Stimulated activated CD8-positive, alpha-beta memory T cell treated with anti-CD3 and anti-CD28 coated beads, Interleukin-15, amount 100 ng/mL, for 48 hours (primary cell): ENCODE measurements around the gene ZCCHC7.
"Not testable (repeated sequence)": the region's sequence is repeated elsewhere in the genome, so short reads cannot be mapped to it uniquely, and the experiment has no call there.

Source experiments
- DNase-seq, 2 donors: peaks; one replicate each; pipeline ENCODE4 v3.0.0-alpha.2; 2020; ENCODE audit warnings: low read depth in 2 of 2

The ZCCHC7 gene

DNA sequence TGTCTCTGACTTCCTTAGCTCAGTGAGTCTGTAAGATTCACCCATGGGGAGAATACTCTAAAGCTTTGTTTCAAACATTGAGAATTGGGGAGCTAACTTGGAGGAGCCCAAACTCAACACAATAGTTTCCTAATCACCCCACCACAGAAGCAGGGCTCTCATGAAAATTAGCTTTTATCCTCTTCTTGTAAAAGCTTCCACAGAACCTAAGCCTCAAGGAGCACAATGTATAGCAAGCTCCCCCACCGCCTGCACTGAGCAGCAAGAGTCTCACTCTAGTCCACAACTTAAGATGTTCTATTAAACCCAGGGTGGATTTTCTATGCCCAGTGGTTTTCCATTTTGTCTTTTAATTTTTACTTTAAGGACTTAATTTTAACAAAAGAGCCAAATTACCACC is 253.2 kb downstream of the ZCCHC7 start:
- DNase-seq = no peak

GRCh38 chr9:37374892-37375291 is 254.5 kb downstream of the ZCCHC7 start:
- no peak for DNase-seq

DNA sequence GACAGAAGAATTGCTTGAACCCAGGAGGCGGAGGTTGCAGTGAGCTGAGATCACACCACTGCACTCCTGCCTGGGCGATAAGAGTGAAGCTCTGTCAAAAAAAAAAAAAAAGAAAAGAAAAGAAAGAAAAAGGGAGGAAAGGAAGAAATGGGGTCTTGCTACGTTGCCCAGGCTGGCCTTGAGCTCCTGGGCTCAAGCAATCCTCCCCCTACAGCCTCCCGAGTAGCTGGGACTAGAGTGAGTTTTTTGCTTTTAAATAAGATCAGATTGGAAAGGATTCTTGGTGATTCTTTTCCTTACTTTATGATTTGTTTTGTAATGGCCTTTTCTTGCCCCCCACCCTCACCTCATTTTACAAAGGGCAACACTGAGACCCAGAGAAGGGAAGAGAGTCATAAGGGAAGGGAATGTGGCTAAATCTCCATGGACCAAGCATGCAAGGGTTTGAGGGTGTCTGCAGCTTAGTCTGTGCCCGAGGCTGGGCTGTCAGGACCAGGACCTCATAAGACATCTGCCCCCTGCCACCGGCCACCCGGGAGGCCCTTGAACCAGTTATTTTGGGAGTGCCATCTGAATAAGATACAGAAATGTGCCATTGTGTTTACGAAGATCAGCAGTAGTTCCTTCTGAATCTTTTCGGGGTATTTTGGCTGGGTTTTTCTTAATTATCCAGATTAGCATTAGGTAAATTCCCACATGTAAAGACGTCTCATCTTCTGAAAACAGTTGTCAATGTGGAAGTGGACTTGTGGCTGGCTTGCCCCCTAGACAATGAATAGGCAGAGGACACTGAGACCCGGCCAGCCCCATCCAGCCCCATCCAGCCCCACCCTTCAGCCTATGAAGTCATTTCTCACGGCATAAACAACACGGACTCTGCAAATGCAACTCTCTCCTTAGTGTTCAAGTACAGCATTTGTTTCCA is 257.6 kb downstream of the ZCCHC7 start:
- no peak for DNase-seq

DNA sequence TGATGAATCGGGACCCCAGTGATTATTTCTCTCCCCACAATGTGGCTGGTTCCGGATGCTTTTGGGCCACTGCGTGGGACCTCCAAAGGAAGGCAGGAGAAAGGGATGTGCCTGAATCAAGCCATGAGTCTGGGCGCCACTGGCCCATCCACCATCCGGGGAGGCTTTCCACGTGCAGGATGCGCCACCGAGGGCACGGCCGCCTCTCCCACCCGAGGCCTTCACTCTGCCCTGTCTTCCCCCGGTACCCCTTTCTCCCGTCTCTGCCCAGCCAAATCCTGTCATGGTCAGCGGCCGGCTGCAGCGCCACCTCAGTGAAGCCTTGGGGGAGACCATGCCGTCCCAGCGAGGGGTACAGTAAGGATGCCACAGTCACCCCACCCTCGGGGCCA is 258.2 kb downstream of the ZCCHC7 start:
- DNase-seq = no peak

GRCh38 chr9:37379835-37380234 is 259.5 kb downstream of the ZCCHC7 start:
- no peak for DNase-seq

DNA sequence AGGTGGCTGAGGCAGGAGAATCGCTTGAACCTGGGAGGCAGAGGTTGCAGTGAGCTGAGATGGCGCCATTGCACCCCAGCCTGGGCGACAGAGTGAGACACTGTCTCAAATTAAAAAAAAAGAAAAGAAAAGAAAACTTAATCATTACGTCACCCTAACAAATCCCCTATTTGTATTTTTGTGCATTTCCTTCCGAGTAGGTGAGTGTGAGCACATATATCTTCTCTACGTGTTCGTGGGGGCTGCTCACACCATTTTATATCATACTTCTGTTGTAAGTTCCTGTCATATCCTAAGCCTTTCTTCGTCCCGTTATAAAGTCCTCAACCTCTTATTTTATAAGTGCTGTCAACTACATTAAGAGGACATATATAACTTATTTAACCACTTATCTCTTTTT is 260.2 kb downstream of the ZCCHC7 start:
- no peak for DNase-seq

DNA sequence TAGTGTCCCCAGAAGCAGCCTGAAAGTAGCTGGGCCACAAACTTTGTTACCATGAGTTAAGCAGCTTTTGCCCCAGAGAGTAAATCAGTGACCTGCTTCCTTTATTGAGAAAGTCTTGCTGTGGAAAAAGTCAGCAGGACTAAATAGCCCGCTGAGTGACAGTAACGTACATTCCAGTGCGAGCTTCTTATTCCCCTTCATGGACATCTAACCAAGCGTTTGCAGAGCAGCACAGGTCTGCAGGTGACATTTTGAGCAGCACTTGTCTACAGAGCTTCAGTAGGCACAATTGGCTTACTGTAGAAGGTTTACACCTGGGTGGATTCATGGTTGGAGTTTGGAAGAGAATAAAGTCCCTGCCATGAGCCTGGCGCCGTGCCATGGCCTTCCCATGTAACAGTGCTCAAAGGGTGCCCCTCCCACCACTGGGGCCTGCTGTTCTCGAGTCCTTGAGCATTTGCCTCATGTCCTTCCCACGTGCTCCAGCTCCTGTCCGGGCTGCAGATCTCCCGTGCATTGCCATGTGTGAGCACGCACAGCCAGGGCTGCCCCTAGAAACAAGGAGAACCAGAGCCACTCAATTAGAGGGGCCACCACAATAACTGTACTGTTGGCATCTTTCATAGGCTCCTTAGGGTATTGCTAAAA is 260.8 kb downstream of the ZCCHC7 start:
- DNase-seq = no peak

DNA sequence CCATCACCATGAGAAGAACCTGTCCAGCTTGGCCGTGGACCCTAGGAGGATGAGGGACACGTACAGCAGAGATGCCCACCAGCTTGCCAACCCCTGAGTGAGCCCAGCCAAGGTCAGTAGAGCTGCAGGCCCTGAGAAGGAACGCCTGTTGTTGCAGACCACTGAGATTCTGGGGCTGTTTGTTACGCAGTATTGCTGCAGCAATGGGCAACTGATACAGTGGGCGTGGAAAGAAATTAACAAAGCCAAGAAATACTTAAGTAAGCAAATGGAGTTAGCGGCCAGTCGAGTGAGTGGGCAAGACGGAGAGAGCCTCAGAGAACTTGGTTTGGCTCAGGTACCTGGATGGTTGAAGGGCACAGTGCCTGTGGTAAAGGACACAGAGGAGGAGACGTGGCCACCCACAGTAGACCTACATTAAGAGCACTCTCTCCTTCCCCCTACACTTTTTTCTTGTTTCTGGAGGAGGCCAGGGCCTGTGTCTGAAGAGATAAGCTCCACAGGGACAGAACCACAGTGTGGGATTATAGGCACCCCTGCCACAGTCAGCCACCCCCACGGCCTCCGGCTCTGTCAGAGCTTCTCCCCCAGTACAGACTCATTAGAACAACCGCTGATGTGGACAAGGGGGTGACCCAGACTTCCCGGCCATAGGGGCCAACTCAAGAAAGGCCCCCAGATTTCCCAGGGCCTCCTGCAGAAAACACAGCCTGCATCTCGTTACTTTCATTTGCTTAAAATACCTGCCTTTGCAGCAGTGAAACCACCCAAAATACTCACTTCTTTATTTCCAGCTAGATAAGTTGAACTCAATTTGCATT is 262.0 kb downstream of the ZCCHC7 start:
- no peak for DNase-seq

- DNase-seq = no peak
These were observed 262.6 kb downstream of the ZCCHC7 start for GRCh38 chr9:37382982-37383357.

- DNase-seq = no peak
These were observed 263.0 kb downstream of the ZCCHC7 start for GRCh38 chr9:37383393-37383792.

- DNase-seq = no peak
These were observed 263.7 kb downstream of the ZCCHC7 start for GRCh38 chr9:37383876-37384746.

- no peak for DNase-seq
These were observed 264.9 kb downstream of the ZCCHC7 start for GRCh38 chr9:37385286-37385685.

DNA sequence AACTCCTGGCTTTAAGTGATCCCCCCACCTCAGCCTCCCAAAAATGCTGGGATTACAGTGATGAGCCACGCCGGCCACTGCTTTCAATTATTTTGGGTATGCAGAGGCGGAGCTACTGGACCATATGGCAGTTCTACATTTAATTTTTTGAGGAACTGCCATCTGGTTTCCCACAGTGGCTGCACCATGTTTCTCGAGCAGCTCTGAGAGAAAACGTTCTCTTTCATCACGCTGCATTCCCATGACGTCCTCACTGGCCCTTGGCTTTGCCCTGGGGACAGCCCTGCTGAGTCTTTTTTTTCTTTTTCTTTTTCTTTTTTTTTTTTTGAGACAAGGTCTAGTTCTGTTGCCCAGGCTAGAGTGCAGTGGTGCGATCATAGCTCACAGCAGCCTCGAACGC is 266.6 kb downstream of the ZCCHC7 start:
- DNase-seq = no peak

- no peak for DNase-seq
These were observed 270.4 kb downstream of the ZCCHC7 start for GRCh38 chr9:37390759-37391158.

DNA sequence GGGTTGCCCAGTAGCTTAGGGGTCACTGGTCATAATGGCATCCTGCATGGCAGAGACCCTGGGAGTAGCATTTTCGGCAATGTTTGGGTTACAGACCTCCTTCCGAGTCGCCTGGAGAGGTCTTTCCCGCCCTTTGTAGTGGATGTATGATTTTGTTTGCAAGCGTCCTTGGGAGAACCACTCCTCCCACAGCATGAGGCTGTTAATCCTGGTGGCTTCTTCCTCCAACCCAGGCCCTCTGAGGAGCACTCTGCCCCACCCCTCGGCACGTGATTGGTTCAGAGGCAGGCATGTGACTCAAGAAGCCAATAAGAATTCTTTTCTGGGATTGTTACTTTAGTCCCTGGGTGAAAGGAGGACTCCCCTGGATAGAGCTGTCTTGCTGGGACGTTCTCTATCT is 271.9 kb downstream of the ZCCHC7 start:
- DNase-seq = no peak

GRCh38 chr9:37395229-37395628 is 274.9 kb downstream of the ZCCHC7 start:
- no peak for DNase-seq

DNA sequence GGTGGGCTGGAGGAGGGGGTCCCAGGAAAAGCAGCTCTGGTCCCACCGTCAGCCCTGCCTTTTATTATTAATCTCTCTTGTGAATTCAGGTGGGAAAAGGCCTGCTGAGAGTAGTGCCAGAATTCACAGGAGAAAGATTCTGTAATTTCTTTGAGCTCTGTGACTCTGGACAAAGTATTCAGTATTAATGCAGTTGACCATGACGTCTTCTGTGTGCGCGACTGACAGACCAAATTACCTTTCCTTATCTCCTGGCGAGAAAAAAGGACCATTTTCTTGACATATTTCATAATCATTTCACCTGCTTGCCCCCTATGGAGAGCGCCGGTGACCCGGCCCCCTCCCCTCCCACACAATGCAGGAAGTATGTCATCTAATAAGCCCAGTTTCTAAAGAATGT is 275.3 kb downstream of the ZCCHC7 start:
- DNase-seq = no peak

DNA sequence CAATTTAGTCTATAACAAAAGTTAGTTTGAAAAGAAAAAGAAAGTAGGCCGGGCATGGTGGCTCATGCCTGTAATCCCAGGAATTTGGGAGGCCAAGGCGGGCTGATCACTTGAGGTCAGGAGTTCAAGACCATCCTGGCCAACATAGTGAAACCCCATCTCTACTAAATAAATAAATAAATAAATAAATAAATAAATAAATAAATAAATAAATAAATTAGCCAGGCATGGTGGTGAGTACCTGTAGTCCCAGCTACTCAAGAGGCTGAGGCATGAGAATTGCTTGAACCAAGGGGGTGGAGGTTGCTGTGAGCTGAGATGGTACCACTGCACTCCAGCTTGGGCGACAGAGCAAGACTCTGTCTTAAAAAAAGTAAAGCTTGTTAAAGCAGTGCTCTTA is 277.6 kb downstream of the ZCCHC7 start:
- DNase-seq = not testable (repeated sequence)

DNA sequence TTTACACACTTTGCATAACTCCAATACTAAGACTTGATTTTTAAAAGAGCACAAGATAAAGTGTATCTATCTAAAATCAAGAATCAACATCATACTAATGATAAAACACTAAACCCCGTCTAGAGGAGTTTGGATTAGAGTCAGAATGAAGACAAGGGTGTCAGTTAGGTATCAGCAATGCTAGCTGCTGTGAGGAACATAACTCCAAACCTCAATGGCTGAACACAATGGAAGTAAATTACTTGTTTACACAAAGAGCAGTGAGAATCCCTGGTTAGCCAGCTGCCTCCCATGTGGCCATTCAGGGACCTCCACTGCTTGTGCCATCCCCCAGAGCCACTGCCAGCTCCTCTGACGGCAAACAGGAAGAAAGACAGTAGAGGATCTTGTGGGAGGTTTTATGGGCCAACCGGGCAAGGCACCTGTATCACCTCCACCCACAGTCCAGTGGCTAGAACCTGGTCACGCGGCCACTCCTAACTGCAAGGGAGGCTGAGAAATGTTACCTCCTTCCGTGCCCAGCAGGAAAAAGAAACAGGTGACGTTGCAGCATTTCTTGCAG is 278.2 kb downstream of the ZCCHC7 start:
- no peak for DNase-seq

DNA sequence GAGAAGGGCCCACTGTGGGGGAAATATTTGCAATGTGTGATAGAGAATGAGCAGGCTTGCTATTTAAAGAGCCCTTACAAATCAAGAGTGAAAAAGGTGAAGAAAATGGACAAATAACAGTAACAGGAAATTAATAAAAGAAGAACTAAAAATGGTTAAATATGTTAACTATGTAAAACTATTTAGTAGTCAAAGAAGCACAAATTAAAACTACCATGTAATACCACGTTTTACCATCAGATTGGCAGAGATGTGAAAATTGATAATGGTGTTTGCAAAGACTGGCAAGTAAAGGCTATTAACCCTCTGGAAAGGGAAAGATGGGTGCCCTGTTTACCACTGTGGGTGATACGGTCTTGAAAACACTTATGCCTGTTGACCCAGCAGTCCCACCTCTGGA is 279.0 kb downstream of the ZCCHC7 start:
- DNase-seq = no peak

DNA sequence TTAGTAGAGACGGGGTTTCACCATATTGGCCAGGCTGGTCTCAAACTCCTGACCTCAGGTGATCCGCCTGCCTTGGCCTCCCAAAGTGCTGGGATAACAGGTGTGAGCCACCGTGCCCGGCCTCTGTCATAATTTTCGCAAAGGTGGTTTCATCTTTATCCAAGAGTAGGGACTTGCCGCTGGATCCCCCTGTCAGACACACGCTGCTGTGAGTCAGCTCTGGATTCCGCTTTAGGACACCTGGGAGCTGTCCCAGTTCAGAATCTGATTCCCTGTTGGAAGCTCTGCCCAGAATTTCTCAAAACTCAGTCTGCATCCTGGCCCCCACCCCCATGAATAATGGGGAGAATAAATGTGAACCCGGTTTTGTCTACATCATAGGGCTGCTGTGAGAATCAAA is 284.2 kb downstream of the ZCCHC7 start:
- no peak for DNase-seq
